K562 (cell line): ENCODE results near the gene CLIC1. TPM values are rescaled to one million over a fixed set of nuclear protein-coding genes. Genes with fewer than 3 reads are reported as not detected.
A peak's percentile ranks its signal among the peaks of the same experiment; 100 is the strongest.

ENCODE experiments used
- DDX20 ChIP-seq: fragments of 450-650 bp; IDR thresholded peaks from 2 replicates; pipeline ENCODE4 v1.6.1; 2016; ENCODE audit warnings: missing genetic modification characterization, low read depth, mild to moderate bottlenecking, missing compliant biosample characterization, moderate library complexity
- KLF6 ChIP-seq: fragments of 250-450 bp; sonication (Bioruptor Pico); IDR thresholded peaks from 2 replicates; pipeline ENCODE4 v1.4.0; 2020; ENCODE audit warnings: mild to moderate bottlenecking, moderate library complexity, borderline replicate concordance
- MCM7 ChIP-seq, 2 experiments: fragments of 450-650 bp; IDR thresholded peaks; 2 replicates each; pipeline ENCODE4 v1.6.1; 2016 to 2018
- NCOA2 ChIP-seq, 2 experiments: fragments of 450-650 bp; IDR thresholded peaks; 2 replicates each; pipeline ENCODE4 v1.6.1; 2018; ENCODE audit warnings: mild to moderate bottlenecking in 2 of 2, moderate library complexity in 1 of 2; ENCODE audit not compliant: partially characterized antibody in 2 of 2
- PHF20 ChIP-seq: fragments of 450-650 bp; IDR thresholded peaks from 2 replicates; pipeline ENCODE4 v1.6.1; 2018; ENCODE audit not compliant: partially characterized antibody
- RBBP5 ChIP-seq: fragments of 200-600 bp; sonication (generic); IDR thresholded peaks from 2 replicates; pipeline ENCODE4 v1.6.1; 2012; ENCODE audit warnings: borderline replicate concordance, mild to moderate bottlenecking, low read length, control low read depth, inconsistent platforms; ENCODE audit not compliant: insufficient read depth, poor library complexity, severe bottlenecking
- SMAD1 ChIP-seq: fragments of 150-350 bp; IDR thresholded peaks from 2 replicates; pipeline ENCODE4 v1.6.1; 2014; ENCODE audit warnings: low read length, low read depth; ENCODE audit not compliant: partially characterized antibody
- ZNF23 ChIP-seq: fragments of 250-450 bp; sonication (Bioruptor Pico); IDR thresholded peaks from 2 replicates; pipeline ENCODE4 v1.4.0; 2020; ENCODE audit warnings: mild to moderate bottlenecking
- ZNF766 ChIP-seq: fragments of 200-800 bp; sonication (Bioruptor generic); conservative IDR thresholded peaks from 2 replicates; pipeline ENCODE4 v1.6.1; 2016; ENCODE audit warnings: missing genetic modification characterization, missing compliant biosample characterization
- polyA plus RNA-seq, 8 experiments: library from polyadenylated mRNA; depleted of rRNA in 4 of 8; stranded (reverse) in 5 of 8; unstranded in 3 of 8; fragments of >200 nt; fragmentation: Nextera tagmentation in 2 of 8; fragmentation: Illumina TruSeq in 1 of 8; extraction: Ambion mirVana in 2 of 8; extraction: Trizol in 1 of 8; gene quantifications; 2 replicates each; pipeline versions ENCODE4 v1.2.1 to v1.2.3, GENCODE V29; 2011 to 2014; ENCODE audit warnings: inconsistent platforms in 1 of 8, missing spikeins in 1 of 8
- total RNA-seq, 7 experiments: library from RNA; depleted of rRNA in 6 of 7; stranded (reverse); fragments of >200 nt in 6 of 7; fragmentation: Illumina TruSeq in 2 of 7; extraction: Trizol in 2 of 7; gene quantifications; 2 replicates each; pipeline versions ENCODE4 v1.2.1 to v1.2.3, GENCODE V29; 2011 to 2021; ENCODE audit warnings: low replicate concordance in 1 of 7
- TF ChIP-seq, protein P1 (sequence below): fragments of 450-650 bp; formaldehyde crosslinking; IDR thresholded peaks from 2 replicates; pipeline ENCODE4 v1.4.0; 2020; ENCODE audit warnings: mild to moderate bottlenecking, moderate library complexity
- TF ChIP-seq, protein P2 (sequence below): sonication (generic); formaldehyde crosslinking; IDR thresholded peaks from 2 replicates; pipeline ENCODE4 v1.8.1; 2023; ENCODE audit warnings: mild to moderate bottlenecking, missing genetic modification reagents
- TF ChIP-seq, protein P3 (sequence below): sonication (generic); formaldehyde crosslinking; IDR thresholded peaks from 2 replicates; pipeline ENCODE4 v1.8.0; 2022; ENCODE audit warnings: mild to moderate bottlenecking, missing genetic modification reagents
- TF ChIP-seq, protein P4 (sequence below): fragments of 250-450 bp; sonication (Bioruptor Pico); IDR thresholded peaks from 2 replicates; pipeline ENCODE4 v1.5.0; 2021; ENCODE audit warnings: mild to moderate bottlenecking, borderline replicate concordance

CLIC1 gene
- total and polyA plus RNA-seq, 9 of the 15 experiments (the other 6 are each of a cell fraction or from before 2014, with no cell fraction given), result 1,267 to 2,419 (median 1,808) TPM

DNA sequence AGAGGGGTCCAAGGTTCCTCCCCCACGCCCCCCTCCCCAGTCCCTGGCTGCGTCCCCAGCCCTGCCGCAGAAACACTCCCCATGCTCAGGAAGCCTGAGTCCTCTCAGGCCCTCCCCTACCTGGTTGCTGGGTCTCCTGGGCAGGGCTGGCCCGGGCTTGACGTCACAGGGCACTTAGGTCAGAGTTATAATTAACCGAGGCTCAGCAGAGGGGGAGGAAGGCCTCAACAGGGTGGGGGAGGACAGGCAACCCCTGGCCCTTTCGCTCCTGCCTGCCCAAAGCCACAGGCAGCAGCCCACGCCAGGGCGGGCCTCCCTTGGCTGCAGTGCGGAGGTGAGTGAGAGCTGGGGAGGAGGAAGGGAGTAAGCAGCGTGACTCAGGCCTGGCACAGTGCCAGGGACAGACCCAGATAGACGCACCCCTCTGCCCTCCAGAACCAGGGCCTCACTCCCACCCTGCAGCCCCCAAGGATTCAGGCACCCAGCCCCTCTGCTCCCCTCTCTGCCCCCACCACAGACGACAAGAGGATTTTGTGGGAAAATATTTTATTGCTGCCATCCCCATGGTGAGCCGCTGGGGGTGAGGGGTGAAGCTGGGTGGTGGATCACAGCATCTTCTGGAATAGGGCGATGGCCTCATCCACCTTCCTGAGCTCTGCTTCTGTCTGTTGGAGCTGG lies 40.8 kb upstream of the CLIC1 start, which contains the start of gene VWA7 (continued):
- no peak for TF ChIP-seq MCM7 (IDR thresholded peaks at IDR 0.05)
- TF ChIP-seq PHF20, result no peak
- TF ChIP-seq RBBP5, result peak; percentile 83
- TF ChIP-seq, protein P1, sequence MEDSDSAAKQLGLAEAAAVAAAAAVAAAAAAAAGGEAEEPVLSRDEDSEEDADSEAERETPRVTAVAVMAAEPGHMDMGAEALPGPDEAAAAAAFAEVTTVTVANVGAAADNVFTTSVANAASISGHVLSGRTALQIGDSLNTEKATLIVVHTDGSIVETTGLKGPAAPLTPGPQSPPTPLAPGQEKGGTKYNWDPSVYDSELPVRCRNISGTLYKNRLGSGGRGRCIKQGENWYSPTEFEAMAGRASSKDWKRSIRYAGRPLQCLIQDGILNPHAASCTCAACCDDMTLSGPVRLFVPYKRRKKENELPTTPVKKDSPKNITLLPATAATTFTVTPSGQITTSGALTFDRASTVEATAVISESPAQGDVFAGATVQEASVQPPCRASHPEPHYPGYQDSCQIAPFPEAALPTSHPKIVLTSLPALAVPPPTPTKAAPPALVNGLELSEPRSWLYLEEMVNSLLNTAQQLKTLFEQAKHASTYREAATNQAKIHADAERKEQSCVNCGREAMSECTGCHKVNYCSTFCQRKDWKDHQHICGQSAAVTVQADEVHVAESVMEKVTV (CRISPR knock-in tag), result 0 out of 2 replicates have a peak, but pooled peaks have one; percentile 27
- TF ChIP-seq, protein P2, sequence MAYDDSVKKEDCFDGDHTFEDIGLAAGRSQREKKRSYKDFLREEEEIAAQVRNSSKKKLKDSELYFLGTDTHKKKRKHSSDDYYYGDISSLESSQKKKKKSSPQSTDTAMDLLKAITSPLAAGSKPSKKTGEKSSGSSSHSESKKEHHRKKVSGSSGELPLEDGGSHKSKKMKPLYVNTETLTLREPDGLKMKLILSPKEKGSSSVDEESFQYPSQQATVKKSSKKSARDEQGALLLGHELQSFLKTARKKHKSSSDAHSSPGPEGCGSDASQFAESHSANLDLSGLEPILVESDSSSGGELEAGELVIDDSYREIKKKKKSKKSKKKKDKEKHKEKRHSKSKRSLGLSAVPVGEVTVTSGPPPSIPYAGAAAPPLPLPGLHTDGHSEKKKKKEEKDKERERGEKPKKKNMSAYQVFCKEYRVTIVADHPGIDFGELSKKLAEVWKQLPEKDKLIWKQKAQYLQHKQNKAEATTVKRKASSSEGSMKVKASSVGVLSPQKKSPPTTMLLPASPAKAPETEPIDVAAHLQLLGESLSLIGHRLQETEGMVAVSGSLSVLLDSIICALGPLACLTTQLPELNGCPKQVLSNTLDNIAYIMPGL (CRISPR knock-in tag), result peak; percentile 87; the same call in 1 of the 2 replicates
- no peak for TF ChIP-seq DDX20
- no peak for TF ChIP-seq NCOA2 (IDR thresholded peaks at IDR 0.05; ENCODE audit: partially characterized antibody in 2 of 2)
- TF ChIP-seq ZNF23 (CRISPR knock-in tag), result no peak
- peak; percentile 85 for TF ChIP-seq ZNF766 (CRISPR knock-in tag)
- TF ChIP-seq KLF6, result peak; percentile 10; the same call in 1 of the 2 replicates
- TF ChIP-seq, protein P3, sequence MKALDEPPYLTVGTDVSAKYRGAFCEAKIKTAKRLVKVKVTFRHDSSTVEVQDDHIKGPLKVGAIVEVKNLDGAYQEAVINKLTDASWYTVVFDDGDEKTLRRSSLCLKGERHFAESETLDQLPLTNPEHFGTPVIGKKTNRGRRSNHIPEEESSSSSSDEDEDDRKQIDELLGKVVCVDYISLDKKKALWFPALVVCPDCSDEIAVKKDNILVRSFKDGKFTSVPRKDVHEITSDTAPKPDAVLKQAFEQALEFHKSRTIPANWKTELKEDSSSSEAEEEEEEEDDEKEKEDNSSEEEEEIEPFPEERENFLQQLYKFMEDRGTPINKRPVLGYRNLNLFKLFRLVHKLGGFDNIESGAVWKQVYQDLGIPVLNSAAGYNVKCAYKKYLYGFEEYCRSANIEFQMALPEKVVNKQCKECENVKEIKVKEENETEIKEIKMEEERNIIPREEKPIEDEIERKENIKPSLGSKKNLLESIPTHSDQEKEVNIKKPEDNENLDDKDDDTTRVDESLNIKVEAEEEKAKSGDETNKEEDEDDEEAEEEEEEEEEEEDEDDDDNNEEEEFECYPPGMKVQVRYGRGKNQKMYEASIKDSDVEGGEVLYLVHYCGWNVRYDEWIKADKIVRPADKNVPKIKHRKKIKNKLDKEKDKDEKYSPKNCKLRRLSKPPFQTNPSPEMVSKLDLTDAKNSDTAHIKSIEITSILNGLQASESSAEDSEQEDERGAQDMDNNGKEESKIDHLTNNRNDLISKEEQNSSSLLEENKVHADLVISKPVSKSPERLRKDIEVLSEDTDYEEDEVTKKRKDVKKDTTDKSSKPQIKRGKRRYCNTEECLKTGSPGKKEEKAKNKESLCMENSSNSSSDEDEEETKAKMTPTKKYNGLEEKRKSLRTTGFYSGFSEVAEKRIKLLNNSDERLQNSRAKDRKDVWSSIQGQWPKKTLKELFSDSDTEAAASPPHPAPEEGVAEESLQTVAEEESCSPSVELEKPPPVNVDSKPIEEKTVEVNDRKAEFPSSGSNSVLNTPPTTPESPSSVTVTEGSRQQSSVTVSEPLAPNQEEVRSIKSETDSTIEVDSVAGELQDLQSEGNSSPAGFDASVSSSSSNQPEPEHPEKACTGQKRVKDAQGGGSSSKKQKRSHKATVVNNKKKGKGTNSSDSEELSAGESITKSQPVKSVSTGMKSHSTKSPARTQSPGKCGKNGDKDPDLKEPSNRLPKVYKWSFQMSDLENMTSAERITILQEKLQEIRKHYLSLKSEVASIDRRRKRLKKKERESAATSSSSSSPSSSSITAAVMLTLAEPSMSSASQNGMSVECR, result peak; percentile 89
- TF ChIP-seq SMAD1, result peak; percentile 100
- TF ChIP-seq, protein P4, sequence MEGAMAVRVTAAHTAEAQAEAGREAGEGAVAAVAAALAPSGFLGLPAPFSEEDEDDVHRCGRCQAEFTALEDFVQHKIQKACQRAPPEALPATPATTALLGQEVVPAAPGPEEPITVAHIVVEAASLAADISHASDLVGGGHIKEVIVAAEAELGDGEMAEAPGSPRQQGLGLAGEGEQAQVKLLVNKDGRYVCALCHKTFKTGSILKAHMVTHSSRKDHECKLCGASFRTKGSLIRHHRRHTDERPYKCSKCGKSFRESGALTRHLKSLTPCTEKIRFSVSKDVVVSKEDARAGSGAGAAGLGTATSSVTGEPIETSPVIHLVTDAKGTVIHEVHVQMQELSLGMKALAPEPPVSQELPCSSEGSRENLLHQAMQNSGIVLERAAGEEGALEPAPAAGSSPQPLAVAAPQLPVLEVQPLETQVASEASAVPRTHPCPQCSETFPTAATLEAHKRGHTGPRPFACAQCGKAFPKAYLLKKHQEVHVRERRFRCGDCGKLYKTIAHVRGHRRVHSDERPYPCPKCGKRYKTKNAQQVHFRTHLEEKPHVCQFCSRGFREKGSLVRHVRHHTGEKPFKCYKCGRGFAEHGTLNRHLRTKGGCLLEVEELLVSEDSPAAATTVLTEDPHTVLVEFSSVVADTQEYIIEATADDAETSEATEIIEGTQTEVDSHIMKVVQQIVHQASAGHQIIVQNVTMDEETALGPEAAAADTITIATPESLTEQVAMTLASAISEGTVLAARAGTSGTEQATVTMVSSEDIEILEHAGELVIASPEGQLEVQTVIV (CRISPR knock-in tag), result peak; percentile 60; the same call in 1 of the 2 replicates
